ENCODE results near the gene PIM3.

Gene PIM3

GRCh38 chr22:49960159-49961004 lies at the start of gene PIM3:
TSS of gene PIM3 (plus strand) at chr22:49960772. CDS start at chr22:49960948, 176 bp downstream.
- H3K9me3 Mint-ChIP-seq = no peaks in the 10 kb centered on the region
- DNase-seq = peak; percentile 96
- H3K27ac Mint-ChIP-seq = peak within 1 kb of the TSS; percentile 94 to 96
- H3K27me3 Mint-ChIP-seq = no peaks in the 10 kb centered on the region
- peaks cover 43% of the 10 kb centered on the region for H3K4me1 Mint-ChIP-seq
- ATAC-seq = peak; percentile 76
- peak within 1 kb of the TSS; percentile 90 to 92 for H3K4me3 Mint-ChIP-seq

- Mint-ChIP-seq H3K27me3 (no peaks in the 10 kb centered on the region), H3K9me3 (no peaks in the 10 kb centered on the region), H3K27ac (no peak overlapping the region), H3K4me1 (peaks cover 17% of the 10 kb centered on the region), H3K4me3 (no peak overlapping the region)
- no peak for DNase-seq
- no peak for ATAC-seq
These were observed 48.5 kb upstream of the PIM3 start for GRCh38 chr22:49911881-49912625.

GRCh38 chr22:49913026-49913425 lies 47.5 kb upstream of the PIM3 start:
- no peaks in the 10 kb centered on the region for H3K27me3 Mint-ChIP-seq
- H3K4me1 Mint-ChIP-seq = peaks cover 19% of the 10 kb centered on the region
- H3K4me3 Mint-ChIP-seq = no peak overlapping the region
- no peak overlapping the region for H3K27ac Mint-ChIP-seq
- DNase-seq (no peak), ATAC-seq (no peak)
- no peaks in the 10 kb centered on the region for H3K9me3 Mint-ChIP-seq

GRCh38 chr22:49913446-49913845 lies 47.1 kb upstream of the PIM3 start:
- H3K9me3 Mint-ChIP-seq = no peaks in the 10 kb centered on the region
- no peak overlapping the region for H3K4me3 Mint-ChIP-seq
- DNase-seq (no peak), ATAC-seq (no peak)
- no peak overlapping the region for H3K27ac Mint-ChIP-seq
- H3K4me1 Mint-ChIP-seq = peaks cover 19% of the 10 kb centered on the region
- H3K27me3 Mint-ChIP-seq = no peaks in the 10 kb centered on the region

- no peak for DNase-seq
- H3K4me3 Mint-ChIP-seq = no peak overlapping the region
- H3K27ac Mint-ChIP-seq = no peak overlapping the region
- ATAC-seq = no peak
- H3K4me1 Mint-ChIP-seq = peaks cover 22% of the 10 kb centered on the region
- H3K9me3 Mint-ChIP-seq = no peaks in the 10 kb centered on the region
- H3K27me3 Mint-ChIP-seq = no peaks in the 10 kb centered on the region
These were observed 46.3 kb upstream of the PIM3 start for GRCh38 chr22:49914256-49914655.

- ATAC-seq (no peak), DNase-seq (no peak)
- Mint-ChIP-seq H3K27me3 (no peaks in the 10 kb centered on the region), H3K9me3 (no peaks in the 10 kb centered on the region), H3K4me3 (peak overlapping the region in 1 of 2 donors; percentile 22), H3K27ac (no peak overlapping the region), H3K4me1 (peaks cover 34% of the 10 kb centered on the region)
These were observed 45.0 kb upstream of the PIM3 start for GRCh38 chr22:49915610-49916009.

- ATAC-seq = no peak
- Mint-ChIP-seq H3K4me3 (peak overlapping the region; percentile 83 to 84), H3K27ac (no peak overlapping the region), H3K4me1 (peaks cover 39% of the 10 kb centered on the region), H3K9me3 (no peaks in the 10 kb centered on the region), H3K27me3 (no peaks in the 10 kb centered on the region)
- no peak for DNase-seq
These were observed 43.7 kb upstream of the PIM3 start for GRCh38 chr22:49916831-49917230.

- Mint-ChIP-seq H3K4me1 (peaks cover 48% of the 10 kb centered on the region), H3K27ac (peak within 1 kb of the TSS; percentile 83 to 87), H3K9me3 (no peaks in the 10 kb centered on the region), H3K4me3 (peak within 1 kb of the TSS; percentile 83 to 84), H3K27me3 (no peaks in the 10 kb centered on the region)
- DNase-seq (peak; percentile 97), ATAC-seq (peak; percentile 96)
These were observed 42.3 kb upstream of the PIM3 start, which contains the start of the genes ALG12 and CRELD2 for GRCh38 chr22:49917974-49918910. TSS of gene ALG12 (minus strand) at chr22:49918438. CDS start at chr22:49913765, 4,673 bp downstream. TSS of gene CRELD2 (plus strand) at chr22:49918634. CDS start at chr22:49918770, 136 bp downstream.

- H3K27ac Mint-ChIP-seq = peak overlapping the region in 1 of 2 donors; percentile 52
- DNase-seq (no peak), ATAC-seq (peak; percentile 3)
- H3K27me3 Mint-ChIP-seq = no peaks in the 10 kb centered on the region
- H3K4me1 Mint-ChIP-seq = peaks cover 52% of the 10 kb centered on the region
- H3K4me3 Mint-ChIP-seq = peak overlapping the region; percentile 72 to 79
- no peaks in the 10 kb centered on the region for H3K9me3 Mint-ChIP-seq
These were observed 41.4 kb upstream of the PIM3 start for GRCh38 chr22:49918911-49919881.

GRCh38 chr22:49920859-49921258 lies 39.7 kb upstream of the PIM3 start:
- H3K27ac Mint-ChIP-seq = no peak overlapping the region
- H3K4me1 Mint-ChIP-seq = peaks cover 68% of the 10 kb centered on the region
- no peak for DNase-seq
- H3K27me3 Mint-ChIP-seq = no peaks in the 10 kb centered on the region
- no peak for ATAC-seq
- H3K9me3 Mint-ChIP-seq = no peaks in the 10 kb centered on the region
- no peak overlapping the region for H3K4me3 Mint-ChIP-seq

GRCh38 chr22:49921508-49922278 lies 38.9 kb upstream of the PIM3 start:
- no peaks in the 10 kb centered on the region for H3K27me3 Mint-ChIP-seq
- H3K4me3 Mint-ChIP-seq = no peak overlapping the region
- H3K9me3 Mint-ChIP-seq = no peaks in the 10 kb centered on the region
- peak overlapping the region in 1 of 2 donors; percentile 19 for H3K27ac Mint-ChIP-seq
- peaks cover 70% of the 10 kb centered on the region for H3K4me1 Mint-ChIP-seq
- ATAC-seq (no peak), DNase-seq (no peak)

GRCh38 chr22:49922484-49922883 lies 38.1 kb upstream of the PIM3 start:
- no peaks in the 10 kb centered on the region for H3K27me3 Mint-ChIP-seq
- no peak for ATAC-seq
- H3K9me3 Mint-ChIP-seq = no peaks in the 10 kb centered on the region
- no peak overlapping the region for H3K4me3 Mint-ChIP-seq
- H3K27ac Mint-ChIP-seq = no peak overlapping the region
- peaks cover 70% of the 10 kb centered on the region for H3K4me1 Mint-ChIP-seq
- DNase-seq = no peak

- Mint-ChIP-seq H3K27ac (no peak overlapping the region), H3K4me3 (peak overlapping the region in 1 of 2 donors; percentile 21), H3K4me1 (peaks cover 72% of the 10 kb centered on the region), H3K27me3 (no peaks in the 10 kb centered on the region), H3K9me3 (no peaks in the 10 kb centered on the region)
- DNase-seq = no peak
- no peak for ATAC-seq
These were observed 37.6 kb upstream of the PIM3 start for GRCh38 chr22:49922926-49923325.

Measured in stimulated activated naive CD8-positive, alpha-beta T cell treated with anti-CD3 and anti-CD28 coated beads, Interleukin-15, amount 100 ng/mL, for 72 hours (primary cell).